H1 (cell line): ENCODE results near the gene GDPD2.

ENCODE experiments used
- EZH2 ChIP-seq: fragments of 200-600 bp; sonication (generic); IDR thresholded peaks from 2 replicates; pipeline ENCODE4 v1.7.1; 2012; ENCODE audit warnings: low read depth, mild to moderate bottlenecking, moderate library complexity, low read length, inconsistent platforms; ENCODE audit not compliant: severe bottlenecking
- POU5F1 ChIP-seq: IDR thresholded peaks from 2 replicates; pipeline ENCODE4 v1.6.1; 2011; ENCODE audit warnings: low read depth, mild to moderate bottlenecking, low read length, moderate library complexity
- TBP ChIP-seq: IDR thresholded peaks from 2 replicates; pipeline ENCODE4 v1.6.1; 2011; ENCODE audit warnings: low read depth, low read length, improper control_type of control experiment
- TF ChIP-seq, protein P1 (sequence below), 3 experiments: IDR thresholded peaks; 1 replicate in 2 of 3; 2 replicates in 1 of 3; pipeline versions ENCODE4 v1.5.1 to v1.6.1; 2011; ENCODE audit warnings: low read length in 3 of 3, mild to moderate bottlenecking in 3 of 3, inconsistent platforms in 2 of 3, low read depth in 1 of 3, moderate library complexity in 1 of 3; ENCODE audit not compliant: insufficient read depth in 1 of 3; ENCODE audit errors: control extremely low read depth in 1 of 3

DNA sequence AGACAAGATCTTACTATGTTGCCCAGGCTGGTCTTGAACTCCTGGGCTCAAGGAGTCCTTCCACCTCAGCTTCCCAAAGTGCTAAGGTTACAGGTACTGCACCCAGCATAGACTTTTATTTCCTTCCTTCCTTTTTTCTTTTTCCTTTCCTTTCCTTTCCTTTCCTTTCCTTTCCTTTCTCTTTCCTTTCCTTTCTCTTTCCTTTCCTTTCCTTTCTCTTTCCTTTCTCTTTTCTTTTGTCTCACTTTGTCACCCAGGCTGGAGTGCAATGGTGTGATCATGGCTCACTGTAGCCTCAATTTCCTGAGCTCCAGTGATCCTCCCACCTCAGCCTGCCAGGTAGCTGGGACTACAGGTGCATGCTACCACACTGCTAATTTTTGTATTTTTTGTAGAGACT, 40.9 kb downstream of the GDPD2 start:
- TF ChIP-seq POU5F1 (no peak), TBP (no peak), EZH2 (no peak)
- TF ChIP-seq, protein P1, sequence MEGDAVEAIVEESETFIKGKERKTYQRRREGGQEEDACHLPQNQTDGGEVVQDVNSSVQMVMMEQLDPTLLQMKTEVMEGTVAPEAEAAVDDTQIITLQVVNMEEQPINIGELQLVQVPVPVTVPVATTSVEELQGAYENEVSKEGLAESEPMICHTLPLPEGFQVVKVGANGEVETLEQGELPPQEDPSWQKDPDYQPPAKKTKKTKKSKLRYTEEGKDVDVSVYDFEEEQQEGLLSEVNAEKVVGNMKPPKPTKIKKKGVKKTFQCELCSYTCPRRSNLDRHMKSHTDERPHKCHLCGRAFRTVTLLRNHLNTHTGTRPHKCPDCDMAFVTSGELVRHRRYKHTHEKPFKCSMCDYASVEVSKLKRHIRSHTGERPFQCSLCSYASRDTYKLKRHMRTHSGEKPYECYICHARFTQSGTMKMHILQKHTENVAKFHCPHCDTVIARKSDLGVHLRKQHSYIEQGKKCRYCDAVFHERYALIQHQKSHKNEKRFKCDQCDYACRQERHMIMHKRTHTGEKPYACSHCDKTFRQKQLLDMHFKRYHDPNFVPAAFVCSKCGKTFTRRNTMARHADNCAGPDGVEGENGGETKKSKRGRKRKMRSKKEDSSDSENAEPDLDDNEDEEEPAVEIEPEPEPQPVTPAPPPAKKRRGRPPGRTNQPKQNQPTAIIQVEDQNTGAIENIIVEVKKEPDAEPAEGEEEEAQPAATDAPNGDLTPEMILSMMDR (IDR thresholded peaks at IDR 0.05; ENCODE audit: control extremely low read depth in 1 of 3, insufficient read depth in 1 of 3, low read depth in 1 of 3, low read length in 3 of 3), result no peak
